Ishikawa (cell line): ENCODE data around the gene IL4R.

Experiments
- CREB1 ChIP-seq: IDR thresholded peaks from 2 replicates; pipeline ENCODE4 v1.6.1; 2012; ENCODE audit warnings: low read depth
- MAX ChIP-seq: IDR thresholded peaks from 2 replicates; pipeline ENCODE4 v1.6.1; 2012
- YY1 ChIP-seq: IDR thresholded peaks from 2 replicates; pipeline ENCODE4 v1.6.1; 2012; ENCODE audit warnings: low read depth

GRCh38 chr16:27402964-27403600 lies 89.3 kb downstream of the IL4R start:
- no peak for TF ChIP-seq CREB1
- no peak for TF ChIP-seq MAX
- TF ChIP-seq YY1 = no peak
